H1 (cell line): ENCODE results near the gene ZYX. TPM values are rescaled to one million over a fixed set of nuclear protein-coding genes. Genes with fewer than 3 reads are reported as not detected.

ENCODE experiments used
- CTCF ChIA-PET: fragments of 300-600 bp; sonication (Branson Sonifier 250); formaldehyde crosslinking; loops from one replicate; lab custom pipeline; 2021; ENCODE audit not compliant: partially characterized antibody; lab: Charles Lee
- POLR2A ChIA-PET: fragments of 300-600 bp; sonication (Branson Sonifier 250); formaldehyde crosslinking; loops from one replicate; lab custom pipeline; 2021; ENCODE audit warnings: inconsistent platforms; ENCODE audit not compliant: partially characterized antibody; lab: Charles Lee
- DNase-seq, 2 experiments: peaks; one replicate each; pipeline versions ENCODE4 v3.0.0 to v3.0.0-alpha.2; 2010 to 2022; ENCODE audit warnings: low spot score in 2 of 2, low read depth in 1 of 2, mixed read lengths in 1 of 2
- FAIRE-seq: peaks from 2 replicates; lab custom pipeline; 2011; peaks lifted over from hg19 to GRCh38; lab: Jason Lieb, UNC
- H2AFZ ChIP-seq: 2 replicates; pipeline ENCODE4 v1.8.1; 2012; ENCODE audit warnings: low read length, inconsistent platforms
- H2AK5ac ChIP-seq: 2 replicates; pipeline ENCODE4 v1.6.1; 2013; ENCODE audit warnings: low read depth, low read length
- H2BK120ac ChIP-seq: replicated peaks from 2 replicates; pipeline ENCODE3; 2013; ENCODE audit warnings: low read depth, low read length, inconsistent platforms
- H2BK12ac ChIP-seq: 2 replicates; pipeline ENCODE4 v1.6.1; 2013; ENCODE audit warnings: low read depth, low read length
- H2BK15ac ChIP-seq: 2 replicates; pipeline ENCODE4 v1.6.1; 2013; ENCODE audit warnings: low read length
- H2BK20ac ChIP-seq: 2 replicates; pipeline ENCODE4 v1.6.1; 2013; ENCODE audit warnings: low read length
- H2BK5ac ChIP-seq: 2 replicates; pipeline ENCODE4 v1.6.1; 2013; ENCODE audit warnings: low read depth, low read length
- H3K14ac ChIP-seq: 2 replicates; pipeline ENCODE4 v1.6.1; 2013; ENCODE audit warnings: inconsistent platforms; ENCODE audit not compliant: insufficient read length
- H3K18ac ChIP-seq: 2 replicates; pipeline ENCODE4 v1.6.1; 2013; ENCODE audit warnings: low read length; ENCODE audit errors: extremely low read depth
- H3K23ac ChIP-seq: 2 replicates; pipeline ENCODE4 v1.6.1; 2013; ENCODE audit warnings: inconsistent platforms; ENCODE audit not compliant: insufficient read length
- H3K23me2 ChIP-seq: 2 replicates; pipeline ENCODE4 v1.6.1; 2013; ENCODE audit warnings: low read depth, low read length
- H3K27ac ChIP-seq: 2 replicates; pipeline ENCODE4 v1.6.1; 2011; ENCODE audit warnings: low read depth, low read length, inconsistent platforms
- H3K27me3 ChIP-seq, 4 experiments: replicated peaks in 1 of 4; 1 replicate in 1 of 4; 2 replicates in 3 of 4; pipeline versions ENCODE4 v1.6.1 to v1.8.1; 2011 to 2013; ENCODE audit warnings: low read length in 3 of 4, mild to moderate bottlenecking in 3 of 4, inconsistent platforms in 2 of 4, mixed read lengths in 2 of 4, moderate library complexity in 1 of 4; ENCODE audit not compliant: control insufficient read depth in 3 of 4, insufficient read depth in 3 of 4; ENCODE audit errors: extremely low read depth in 1 of 4
- H3K36me3 ChIP-seq, 4 experiments: 2 replicates each; pipeline versions ENCODE4 v1.6.1 to v1.8.1; 2011 to 2013; ENCODE audit warnings: mild to moderate bottlenecking in 4 of 4, low read length in 3 of 4, moderate library complexity in 2 of 4, control low read depth in 1 of 4, inconsistent platforms in 1 of 4; ENCODE audit not compliant: insufficient read depth in 4 of 4, control insufficient read depth in 2 of 4
- H3K4ac ChIP-seq: replicated peaks from 2 replicates; pipeline ENCODE3; 2013; ENCODE audit warnings: low read length, low read depth, mixed read lengths, inconsistent platforms; ENCODE audit not compliant: insufficient read length
- H3K4me1 ChIP-seq, 4 experiments: replicated peaks in 1 of 4; 1 replicate in 1 of 4; 2 replicates in 3 of 4; pipeline versions ENCODE4 v1.6.1 to v1.8.1; 2011 to 2013; ENCODE audit warnings: low read length in 3 of 4, inconsistent platforms in 2 of 4, mixed read lengths in 1 of 4; ENCODE audit not compliant: insufficient read depth in 4 of 4, control insufficient read depth in 3 of 4
- H3K4me2 ChIP-seq, 2 experiments: 2 replicates each; pipeline versions ENCODE4 v1.6.1 to v1.8.1; 2011 to 2013; ENCODE audit warnings: low read depth in 2 of 2, low read length in 2 of 2, control low read depth in 1 of 2, inconsistent platforms in 1 of 2, mild to moderate bottlenecking in 1 of 2; ENCODE audit not compliant: insufficient read depth in 1 of 2
- H3K4me3 ChIP-seq, 4 experiments: fragments of 200-600, 300-600 bp in 1 of 4; sonication (generic), shearing (Covaris generic), sonication (Bioruptor Twin) in 1 of 4; 2 replicates each; pipeline versions ENCODE4 v1.5.1 to v1.8.1; 2011 to 2016; ENCODE audit warnings: low read length in 4 of 4, low read depth in 3 of 4, control low read depth in 2 of 4, inconsistent platforms in 2 of 4, mild to moderate bottlenecking in 2 of 4, mixed read lengths in 1 of 4, moderate library complexity in 1 of 4; ENCODE audit not compliant: insufficient read depth in 2 of 4; ENCODE audit errors: extremely low read depth in 1 of 4
- H3K56ac ChIP-seq: replicated peaks from 2 replicates; pipeline ENCODE3; 2013; ENCODE audit warnings: low read depth, mild to moderate bottlenecking, mixed read lengths, low read length, inconsistent platforms; ENCODE audit not compliant: insufficient read length
- H3K79me1 ChIP-seq: 2 replicates; pipeline ENCODE4 v1.6.1; 2013; ENCODE audit warnings: low read depth, low read length, control low read depth
- H3K79me2 ChIP-seq, 2 experiments: 2 replicates each; pipeline versions ENCODE4 v1.6.1 to v1.8.1; 2012 to 2013; ENCODE audit warnings: low read length in 2 of 2, mild to moderate bottlenecking in 2 of 2, inconsistent platforms in 1 of 2; ENCODE audit not compliant: insufficient read depth in 2 of 2, control insufficient read depth in 1 of 2
- H3K9ac ChIP-seq, 4 experiments: replicated peaks in 1 of 4; 1 replicate in 1 of 4; 2 replicates in 3 of 4; pipeline versions ENCODE4 v1.6.1 to v1.8.1; 2011 to 2013; ENCODE audit warnings: low read depth in 3 of 4, low read length in 3 of 4, control low read depth in 2 of 4, mild to moderate bottlenecking in 2 of 4, moderate library complexity in 2 of 4, inconsistent platforms in 1 of 4; ENCODE audit errors: extremely low read depth in 1 of 4
- H3K9me3 ChIP-seq, 2 experiments: 2 replicates each; pipeline versions ENCODE4 v1.6.1 to v1.8.1; 2012 to 2013; ENCODE audit warnings: mild to moderate bottlenecking in 2 of 2, moderate library complexity in 2 of 2, control low read depth in 1 of 2, inconsistent platforms in 1 of 2, low read depth in 1 of 2, low read length in 1 of 2, mixed read lengths in 1 of 2; ENCODE audit not compliant: insufficient read depth in 2 of 2
- H4K20me1 ChIP-seq, 2 experiments: replicated peaks in 1 of 2; 2 replicates each; pipeline versions ENCODE3 to v1.8.1; 2011 to 2013; ENCODE audit warnings: inconsistent platforms in 2 of 2, low read length in 2 of 2, mild to moderate bottlenecking in 1 of 2; ENCODE audit not compliant: insufficient read depth in 2 of 2, control insufficient read depth in 1 of 2
- H4K5ac ChIP-seq: 2 replicates; pipeline ENCODE4 v1.6.1; 2013; ENCODE audit warnings: low read length, low read depth, mixed read lengths, inconsistent platforms; ENCODE audit not compliant: insufficient read length
- H4K8ac ChIP-seq: 2 replicates; pipeline ENCODE4 v1.8.0; 2013; ENCODE audit warnings: mild to moderate bottlenecking, moderate library complexity, low read length, inconsistent platforms; ENCODE audit not compliant: insufficient read depth; ENCODE audit errors: extremely low read depth
- H4K91ac ChIP-seq: replicated peaks from 2 replicates; pipeline ENCODE3; 2013; ENCODE audit warnings: low read length, mixed read lengths, inconsistent platforms; ENCODE audit not compliant: insufficient read length
- BCL11A ChIP-seq, 2 experiments: IDR thresholded peaks; one replicate each; pipeline ENCODE4 v1.6.1; 2011; ENCODE audit warnings: low read depth in 2 of 2, low read length in 2 of 2, mild to moderate bottlenecking in 2 of 2
- E2F6 ChIP-seq: IDR thresholded peaks from 2 replicates; pipeline ENCODE4 v1.6.1; 2012; ENCODE audit warnings: inconsistent platforms
- EGR1 ChIP-seq: IDR thresholded peaks from 2 replicates; pipeline ENCODE4 v1.6.1; 2011; ENCODE audit warnings: low read depth, low read length, borderline replicate concordance
- EZH2 ChIP-seq: fragments of 200-600 bp; sonication (generic); IDR thresholded peaks from 2 replicates; pipeline ENCODE4 v1.7.1; 2012; ENCODE audit warnings: low read depth, mild to moderate bottlenecking, moderate library complexity, low read length, inconsistent platforms; ENCODE audit not compliant: severe bottlenecking
- FOSL1 ChIP-seq: IDR thresholded peaks from 2 replicates; pipeline ENCODE4 v1.6.1; 2011; ENCODE audit warnings: mild to moderate bottlenecking, low read depth, low read length, moderate library complexity; ENCODE audit not compliant: insufficient read depth
- HDAC6 ChIP-seq: IDR thresholded peaks from one replicate; pipeline ENCODE4 v1.7.1; 2012; ENCODE audit warnings: low read depth, mild to moderate bottlenecking, inconsistent platforms, low read length, moderate library complexity
- JUND ChIP-seq: IDR thresholded peaks from 2 replicates; pipeline ENCODE4 v1.6.1; 2011; ENCODE audit warnings: mild to moderate bottlenecking, improper control_type of control experiment, low read length
- KDM5A ChIP-seq: fragments of 200-600 bp; IDR thresholded peaks from 2 replicates; pipeline ENCODE4 v1.7.1; 2012; ENCODE audit warnings: mild to moderate bottlenecking, low read length, inconsistent platforms, mixed read lengths
- NANOG ChIP-seq: IDR thresholded peaks from 2 replicates; pipeline ENCODE4 v1.6.1; 2011; ENCODE audit warnings: low read length, low read depth, mild to moderate bottlenecking, inconsistent platforms; ENCODE audit not compliant: insufficient read depth, poor library complexity, severe bottlenecking
- RAD21 ChIP-seq, 2 experiments: IDR thresholded peaks in 1 of 2; conservative IDR thresholded peaks in 1 of 2; 2 replicates each; pipeline ENCODE4 v1.6.1; 2011; ENCODE audit warnings: low read depth in 2 of 2, low read length in 2 of 2, improper control_type of control experiment in 1 of 2, inconsistent platforms in 1 of 2, mild to moderate bottlenecking in 1 of 2, moderate library complexity in 1 of 2
- SP4 ChIP-seq: IDR thresholded peaks from 2 replicates; pipeline ENCODE4 v1.6.1; 2012; ENCODE audit warnings: low read length, inconsistent platforms
- SUZ12 ChIP-seq: fragments of 200-600 bp; sonication (generic); IDR thresholded peaks from 2 replicates; pipeline ENCODE4 v1.6.1; 2012; ENCODE audit warnings: mild to moderate bottlenecking, inconsistent platforms, low read length, moderate library complexity, mixed read lengths
- TCF12 ChIP-seq: IDR thresholded peaks from 2 replicates; pipeline ENCODE4 v1.6.1; 2011; ENCODE audit warnings: low read depth, mild to moderate bottlenecking, low read length
- TEAD4 ChIP-seq: IDR thresholded peaks from 2 replicates; pipeline ENCODE4 v1.6.1; 2012; ENCODE audit warnings: low read depth, low read length, inconsistent platforms, mixed read lengths
- WGBS, 2 experiments: shearing (Covaris generic) in 1 of 2; methylation state at CpG; one replicate each; pipeline versions ENCODE4 v1.1.6 to v1.1.7; 2013 to 2015; ENCODE audit warnings: low lambda C conversion rate in 2 of 2, mixed read lengths in 2 of 2, inconsistent platforms in 1 of 2, low coverage in 1 of 2, missing lambda C conversion rate in 1 of 2; ENCODE audit not compliant: insufficient replicate concordance in 2 of 2, insufficient coverage in 1 of 2, insufficient read length in 1 of 2; ENCODE audit errors: extremely low coverage in 1 of 2, missing lambda C conversion rate in 1 of 2; 5-methylcytosine and 5-hydroxymethylcytosine counted together
- polyA plus RNA-seq, 7 experiments: library from polyadenylated mRNA; depleted of rRNA in 3 of 7; stranded (reverse) in 5 of 7; unstranded in 2 of 7; fragments of >200 nt in 5 of 7; fragments of 200-250 nt in 2 of 7; gene quantifications; 1 replicate in 5 of 7; 2 replicates in 1 of 7; 4 replicates in 1 of 7; pipeline versions ENCODE4 v1.2.1 to v1.2.3, GENCODE V29; 2011 to 2013; ENCODE audit warnings: missing spikeins in 2 of 7, mixed read lengths in 2 of 7
- total RNA-seq: library from RNA; stranded (reverse); fragmentation: NEBNext Ultra II Directional; extraction: Animal tissue kit (Norgen Biotek cat#: 25700); gene quantifications from 2 replicates; pipeline ENCODE4 v1.2.1, GENCODE V29; 2021

The ZYX gene
- total and polyA plus RNA-seq, 2 of the 8 experiments (the other 6 are each of a cell fraction or from before 2014, with no cell fraction given): 40.6 to 159 TPM

- H3K27ac ChIP-seq: no peak overlapping the region
- H4K5ac ChIP-seq: no peak overlapping the region
- H3K4me1 ChIP-seq: no peaks in the 10 kb centered on the region
- H4K8ac ChIP-seq: no peak overlapping the region
- H2BK120ac ChIP-seq: no peak overlapping the region
- H3K36me3 ChIP-seq: no peaks in the 10 kb centered on the region
- H2BK20ac ChIP-seq: no peak overlapping the region
- H3K79me2 ChIP-seq: no peaks in the 10 kb centered on the region
- no peak overlapping the region for H2BK15ac ChIP-seq
- no peak overlapping the region for H2BK5ac ChIP-seq
- H3K18ac ChIP-seq: no peak overlapping the region
- POLR2A ChIA-PET: interaction anchor here (1.0 to 1.9 kb wide), 4 partner anchors 8 to 69 kb away, joined by 3 to 5 read pairs (median 4); no protein-coding TSS in a partner anchor
- no peak overlapping the region for H3K9ac ChIP-seq
- no peak overlapping the region for H2BK12ac ChIP-seq
- WGBS, 2 experiments: 89% methylated on average over 3 of the region's 3 CpGs; no CpG with 5 or more reads in 1 of the 2 experiments
- no peaks in the 10 kb centered on the region for H4K20me1 ChIP-seq
- no peaks in the 10 kb centered on the region for H3K23me2 ChIP-seq
- H3K9me3 ChIP-seq: no peaks in the 10 kb centered on the region
- no peaks in the 10 kb centered on the region for H3K27me3 ChIP-seq
- no peak overlapping the region for H3K4me2 ChIP-seq
- H3K14ac ChIP-seq: no peak overlapping the region
- H4K91ac ChIP-seq: no peak overlapping the region
- CTCF ChIA-PET: interaction anchor here (0.7 to 4.0 kb wide), 13 partner anchors 8 to 97 kb away, joined by 3 to 26 read pairs (median 4); partner anchors contain the start of gene CLCN1
- no peak overlapping the region for H3K23ac ChIP-seq
- no peak overlapping the region for H3K56ac ChIP-seq
- no peak overlapping the region for H2AK5ac ChIP-seq
- FAIRE-seq: no peak
- H2AFZ ChIP-seq: no peak overlapping the region
- no peak for DNase-seq
- no peak overlapping the region for H3K4ac ChIP-seq
- H3K79me1 ChIP-seq: no peaks in the 10 kb centered on the region
- no peak overlapping the region for H3K4me3 ChIP-seq
- TF ChIP-seq EGR1 (no peak), EZH2 (no peak), SUZ12 (no peak), BCL11A (IDR thresholded peaks at IDR 0.05; ENCODE audit: low read depth in 2 of 2, low read length in 2 of 2) (no peak), HDAC6 (no peak), E2F6 (no peak), TEAD4 (no peak), FOSL1 (no peak), JUND (no peak), TCF12 (no peak), RAD21 (IDR thresholded peaks at IDR 0.05 in 1 of 2, conservative IDR thresholded peaks at IDR 0.05 in 1 of 2; ENCODE audit: low read depth in 2 of 2, low read length in 2 of 2) (no peak), SP4 (no peak), NANOG (no peak), KDM5A (no peak)
These were observed 43.9 kb upstream of the ZYX start for GRCh38 chr7:143337216-143337615.
